NCI-H1694 (cell line): ENCODE results near the gene HOXD12.
A peak's percentile ranks its signal among the peaks of the same experiment; 100 is the strongest.

ENCODE experiments used
- DNase-seq: peaks from one replicate; lab custom pipeline; 2025; lab: John Stamatoyannopoulos, UW

Gene HOXD12

GRCh38 chr2:176130957-176131847, 31.6 kb downstream of the HOXD12 start:
- DNase-seq, result no peak

DNA sequence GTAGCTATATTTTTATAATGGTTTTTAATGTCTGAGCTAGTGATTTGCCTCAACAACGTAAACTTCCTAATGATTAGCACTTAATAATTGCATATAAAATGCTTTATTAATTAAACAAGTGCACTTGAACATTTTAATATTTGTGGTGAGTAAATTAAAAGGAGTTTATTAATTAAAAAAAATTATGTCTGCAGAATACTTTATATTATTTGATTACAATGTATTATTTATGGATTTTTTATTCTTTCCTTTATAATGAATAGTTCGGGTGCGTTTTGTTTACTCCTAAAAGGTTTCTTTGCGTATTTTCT, 32.2 kb downstream of the HOXD12 start:
- DNase-seq, result no peak

DNA sequence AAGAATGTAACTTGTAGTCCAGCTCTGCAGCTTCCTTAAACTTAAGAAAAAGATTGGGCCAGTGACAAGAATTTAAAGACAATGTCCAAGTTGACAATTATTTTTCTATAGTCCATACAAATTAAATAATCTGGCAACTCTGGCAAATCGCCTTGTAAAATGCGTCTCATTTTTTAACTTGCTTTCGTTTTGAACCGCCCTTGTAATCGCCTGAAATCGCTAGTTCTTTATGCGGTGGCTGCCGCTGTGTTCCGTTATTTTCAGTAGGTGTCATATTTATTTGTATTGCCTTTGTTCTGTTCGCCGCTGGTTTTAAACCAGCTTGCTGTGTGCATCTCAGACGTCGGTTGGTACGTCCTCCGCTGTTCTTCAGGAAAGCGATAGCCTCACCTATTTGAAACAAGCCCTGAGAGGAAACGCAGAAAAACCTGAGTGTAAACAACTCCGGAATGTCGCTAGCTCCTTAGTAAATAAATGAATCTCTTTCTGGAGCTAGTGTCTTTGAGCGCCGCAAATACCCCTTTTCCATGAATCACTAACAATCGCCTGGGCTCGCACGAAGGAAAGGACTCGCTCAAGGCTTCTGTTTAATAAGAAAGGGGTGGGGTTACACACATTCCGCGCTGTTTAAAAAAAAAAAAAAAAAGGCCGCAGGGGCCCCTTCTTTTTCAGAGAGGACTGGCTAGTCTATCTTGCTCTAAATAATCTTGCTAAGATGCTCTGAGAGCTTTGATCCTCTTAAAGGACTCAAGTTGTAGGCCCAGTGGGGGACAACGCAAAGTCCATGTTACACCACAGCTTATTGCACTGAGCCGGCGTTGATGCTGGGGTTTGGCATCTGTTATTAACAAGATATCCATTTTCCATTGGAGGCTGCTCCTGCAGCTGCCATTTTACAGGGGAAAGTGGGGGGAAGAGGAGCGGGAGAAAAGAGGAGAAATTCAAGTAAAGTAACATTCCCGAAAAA, 32.9 kb downstream of the HOXD12 start:
- no peak for DNase-seq

DNA sequence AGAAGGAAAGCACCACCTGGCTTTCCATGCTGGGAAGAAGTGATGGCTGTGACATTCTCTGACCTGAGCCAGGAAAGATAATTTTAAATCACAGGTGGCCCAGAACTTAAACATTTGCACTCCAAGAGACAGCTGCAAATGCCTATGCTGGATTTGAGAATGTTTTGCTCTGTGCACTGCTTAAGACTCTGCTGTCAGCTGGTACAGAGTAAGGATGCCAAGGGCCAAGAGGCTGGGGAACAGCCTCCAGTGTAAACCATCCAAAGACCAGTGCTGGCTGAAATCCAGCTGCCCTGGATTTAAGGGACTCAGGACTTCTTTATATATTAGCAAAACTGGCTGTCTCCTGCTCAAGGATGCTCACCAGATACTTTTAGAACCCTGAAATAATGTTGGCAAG, 33.8 kb downstream of the HOXD12 start:
- no peak for DNase-seq

GRCh38 chr2:176134035-176134434, 34.4 kb downstream of the HOXD12 start:
- DNase-seq, result no peak

- peak; percentile 10 for DNase-seq
These were observed 35.4 kb downstream of the HOXD12 start for GRCh38 chr2:176135035-176135440.

DNA sequence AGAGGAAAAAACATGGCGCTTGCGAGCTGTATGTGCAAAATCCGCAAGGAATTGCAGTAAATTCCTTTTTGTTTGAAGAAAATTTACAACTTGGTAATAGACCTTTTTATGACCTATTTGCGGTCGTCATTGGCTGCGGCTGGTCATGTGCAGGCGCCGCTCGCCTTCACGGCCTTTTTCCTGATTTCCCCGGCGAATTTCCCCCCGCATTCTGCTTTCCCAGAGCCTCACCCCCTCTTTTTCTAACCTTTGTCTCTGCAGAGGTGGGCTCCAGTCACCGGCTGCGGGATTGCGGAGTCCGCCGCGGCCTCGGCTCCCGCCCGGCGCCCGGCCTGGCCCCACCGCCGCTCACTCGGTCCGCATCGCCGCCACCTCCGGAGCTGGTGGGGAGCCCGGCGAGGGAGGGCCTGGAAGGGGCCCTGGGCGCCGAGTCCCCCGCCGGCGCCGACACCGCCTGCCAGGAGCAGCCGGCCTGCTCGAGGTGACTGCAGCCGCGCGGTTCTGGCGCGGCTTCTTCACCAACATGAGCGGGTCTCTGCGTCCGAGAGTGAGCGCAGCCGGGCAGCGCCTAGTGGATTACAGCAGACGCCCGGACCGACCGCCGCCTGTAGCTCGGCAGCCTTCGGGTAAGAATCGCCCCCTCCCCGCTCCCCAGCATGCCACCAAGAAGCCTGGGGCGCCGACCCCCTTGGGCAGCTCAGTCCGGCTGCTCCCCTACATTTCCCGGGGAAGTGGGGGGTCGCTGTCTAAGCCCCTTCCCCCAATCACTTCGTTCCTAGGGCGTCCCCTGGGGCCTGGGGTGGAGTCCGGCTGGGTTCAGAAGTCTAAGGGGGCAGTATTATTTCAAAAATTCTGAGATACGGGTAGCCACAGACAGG, 37.0 kb downstream of the HOXD12 start:
- peak; percentile 31 for DNase-seq

- no peak for DNase-seq
These were observed 37.6 kb downstream of the HOXD12 start for GRCh38 chr2:176137252-176137580.

GRCh38 chr2:176137906-176138305, 38.3 kb downstream of the HOXD12 start:
- no peak for DNase-seq

DNA sequence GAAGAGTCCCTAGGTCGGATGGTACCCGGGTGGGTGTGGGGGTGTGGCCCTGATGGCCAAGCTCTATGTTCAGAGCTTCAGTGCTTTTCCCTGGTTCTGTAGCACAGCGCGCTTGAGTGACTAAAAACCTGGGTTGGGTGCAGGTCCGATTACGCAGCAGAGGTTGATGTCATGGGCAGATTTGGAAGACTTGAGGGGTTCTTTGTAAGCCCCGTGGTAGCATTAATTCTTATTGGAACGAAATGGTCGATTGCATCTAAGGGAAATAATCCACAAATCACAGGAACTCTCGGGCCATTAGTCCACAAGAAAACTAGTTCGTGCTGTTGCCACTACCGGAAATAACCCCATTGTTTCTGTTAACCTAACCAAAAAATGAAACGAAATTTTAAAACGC, 38.9 kb downstream of the HOXD12 start:
- no peak for DNase-seq

GRCh38 chr2:176138923-176139660, 39.5 kb downstream of the HOXD12 start:
- DNase-seq, result no peak

- DNase-seq, result no peak
These were observed 40.3 kb downstream of the HOXD12 start for GRCh38 chr2:176139661-176140512.

DNA sequence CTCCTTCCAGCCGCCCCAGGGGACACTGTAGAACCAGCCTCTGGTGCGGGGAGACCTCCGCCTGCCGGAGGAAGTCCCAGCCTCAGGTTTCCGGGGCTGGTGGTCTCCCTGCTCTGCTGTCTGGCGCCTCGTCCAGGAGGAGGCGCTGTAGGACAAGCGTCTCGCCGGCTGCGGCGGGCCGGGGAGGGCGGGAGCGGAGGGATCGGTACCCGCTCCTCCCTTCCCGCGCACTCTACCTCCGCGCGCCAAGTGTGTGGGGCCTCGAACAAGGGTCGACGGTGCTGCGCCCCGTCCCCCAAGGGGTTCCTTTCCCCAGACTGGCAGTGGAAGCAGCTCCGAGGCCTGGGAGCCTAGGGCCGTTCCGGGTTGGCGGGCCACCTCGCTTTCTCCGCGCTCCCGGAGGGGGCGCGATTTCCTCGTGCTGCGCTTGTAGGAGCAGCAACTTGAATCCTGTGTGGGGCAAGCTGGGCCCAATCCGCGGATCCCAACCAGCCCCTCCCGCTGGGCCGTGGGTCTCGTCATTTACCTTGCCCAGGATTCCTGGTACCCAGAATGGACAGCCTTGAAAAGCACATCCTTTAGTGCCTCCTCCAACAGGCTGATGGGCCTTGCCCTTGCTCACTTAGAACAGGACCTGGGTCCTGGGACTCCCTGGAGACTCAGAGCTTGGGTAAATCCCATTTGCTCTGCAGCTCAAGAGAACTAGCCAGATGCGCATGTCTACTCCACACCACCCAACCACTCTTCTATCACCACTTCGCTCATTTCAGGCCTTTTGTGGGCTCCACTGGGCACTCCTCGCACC, 41.1 kb downstream of the HOXD12 start:
- DNase-seq, result peak; percentile 64

GRCh38 chr2:176142281-176142680, 42.7 kb downstream of the HOXD12 start:
- no peak for DNase-seq

DNA sequence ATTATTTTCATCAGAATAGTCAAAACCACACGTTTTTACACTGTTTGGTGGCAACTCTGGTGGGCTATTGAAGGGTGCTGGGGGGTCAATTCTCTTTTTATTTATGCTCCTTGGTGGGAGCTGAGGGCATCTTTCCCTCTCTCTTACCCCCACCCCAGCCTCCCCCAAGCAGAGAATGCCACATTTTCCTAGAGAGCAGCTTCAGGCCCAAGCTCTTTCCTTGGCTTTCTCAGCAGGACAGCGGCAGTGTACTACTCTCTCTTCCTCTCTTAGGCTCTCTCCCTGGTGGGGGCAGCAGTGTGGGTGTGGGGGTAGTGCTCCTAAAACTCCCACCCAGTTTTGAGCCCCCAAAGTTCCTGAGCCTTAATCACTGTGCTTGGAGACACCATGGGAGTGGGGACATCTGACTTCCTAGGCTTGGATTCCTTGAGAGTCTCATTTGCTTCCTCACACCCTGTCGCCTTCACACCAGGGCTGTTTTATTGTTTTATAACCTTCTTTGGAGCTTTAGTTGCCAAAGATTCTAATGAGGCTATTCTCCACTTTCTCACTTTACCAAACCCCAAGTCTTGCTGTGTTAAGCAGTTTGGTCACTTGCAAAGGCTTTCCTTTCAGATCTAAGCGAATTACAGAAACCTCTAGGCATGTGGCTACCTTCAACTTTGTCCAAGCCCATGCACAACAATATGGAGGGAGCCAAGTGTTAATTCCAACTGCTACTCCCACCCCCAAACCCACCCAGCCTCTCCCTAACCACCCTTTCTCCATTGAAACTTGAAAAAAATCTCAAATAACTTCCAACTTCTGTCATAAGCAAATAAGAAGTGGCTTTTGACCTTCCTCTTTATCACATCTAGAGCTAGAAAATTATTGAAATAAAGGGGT, 45.7 kb downstream of the HOXD12 start:
- no peak for DNase-seq

DNA sequence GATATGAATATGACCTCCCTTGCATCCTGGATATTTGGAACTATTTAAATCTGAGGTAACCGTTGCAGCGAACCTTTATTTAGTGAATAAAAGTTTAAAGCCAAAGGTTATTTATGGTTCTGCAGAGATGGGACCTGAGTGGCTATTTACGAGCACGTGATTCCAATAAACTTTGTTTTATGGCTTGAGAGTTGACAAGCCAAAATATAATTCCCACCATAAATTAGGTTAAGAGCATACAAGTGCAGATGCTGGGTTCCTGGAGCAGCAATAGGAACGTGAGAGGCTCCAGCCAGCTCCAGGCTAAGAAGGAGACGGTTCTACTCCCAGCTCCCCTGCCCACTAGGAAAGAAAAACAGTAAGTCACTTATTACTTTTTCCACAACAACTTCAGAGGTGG, 46.5 kb downstream of the HOXD12 start:
- no peak for DNase-seq

- no peak for DNase-seq
These were observed 47.0 kb downstream of the HOXD12 start for GRCh38 chr2:176146645-176147044.

DNA sequence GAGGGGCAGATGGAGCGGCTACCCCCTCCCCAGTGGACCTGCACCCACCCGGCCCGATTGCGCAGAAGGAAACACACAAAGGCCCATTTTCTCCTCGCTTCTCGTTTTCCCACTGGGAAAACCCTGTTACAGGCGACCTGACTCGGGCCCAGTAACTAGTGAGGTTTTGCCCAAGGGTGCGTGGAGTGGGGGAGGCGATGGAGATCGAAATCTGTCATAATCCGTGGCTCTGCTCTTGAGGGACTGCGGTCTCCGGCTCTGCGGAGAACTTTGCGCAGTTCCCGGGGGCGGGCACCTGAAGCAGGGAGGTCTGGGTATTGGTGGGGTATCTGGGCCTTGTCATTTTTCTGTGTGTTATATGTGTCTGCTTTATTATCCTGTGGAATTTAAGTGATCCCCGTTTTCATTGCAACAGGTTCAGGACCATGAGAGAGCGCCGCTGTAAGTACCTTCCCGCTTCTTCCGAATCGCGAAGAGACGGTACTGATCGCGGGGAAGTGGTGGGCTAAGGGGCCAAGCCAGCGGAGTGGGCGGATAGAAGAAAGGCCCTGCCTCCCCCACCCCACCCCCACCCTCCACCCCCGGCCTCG, 47.7 kb downstream of the HOXD12 start:
- no peak for DNase-seq
